Fibroblast of skin of right biceps (primary cell): ENCODE results near the gene ADAM17.

Experiments used
- DNase-seq: peaks from one replicate; pipeline ENCODE4 v3.0.0-alpha.2; 2013

Gene ADAM17

DNA sequence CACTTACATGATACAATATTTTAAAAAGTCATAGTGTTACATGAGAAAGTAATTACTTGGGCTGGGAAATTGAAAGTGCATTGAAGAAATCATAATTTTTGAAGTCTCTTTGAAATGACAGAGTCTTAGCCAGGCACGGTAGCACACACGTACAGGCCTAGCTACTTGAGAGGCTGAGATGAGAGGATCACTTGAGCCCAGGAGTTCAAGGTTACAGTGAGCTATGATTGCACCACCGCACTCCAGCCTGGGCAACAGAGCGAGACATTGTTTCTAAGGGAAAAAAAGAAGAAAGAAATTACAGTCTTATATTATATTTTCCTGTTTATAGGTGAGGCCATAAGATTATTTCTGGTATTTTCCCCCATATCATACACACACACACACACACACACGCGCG, 90.5 kb downstream of the ADAM17 start:
- DNase-seq = no peak

DNA sequence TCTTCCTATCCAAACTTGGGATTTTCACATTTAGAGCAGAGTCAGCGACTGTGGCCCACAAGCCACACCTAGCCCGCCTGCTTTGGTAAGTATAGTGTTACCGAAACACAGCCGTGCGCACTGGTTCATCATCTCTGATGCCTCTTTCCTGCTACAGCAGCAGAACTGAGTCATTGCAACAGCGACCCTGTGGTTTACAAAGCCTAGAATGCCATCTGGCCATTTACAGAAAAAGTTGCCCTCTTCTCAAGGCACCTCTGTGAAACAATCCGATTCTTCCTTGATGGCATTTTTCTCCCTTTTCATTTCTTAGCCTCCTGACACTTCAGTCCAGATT, 92.0 kb downstream of the ADAM17 start:
- peak; percentile 11 for DNase-seq

DNA sequence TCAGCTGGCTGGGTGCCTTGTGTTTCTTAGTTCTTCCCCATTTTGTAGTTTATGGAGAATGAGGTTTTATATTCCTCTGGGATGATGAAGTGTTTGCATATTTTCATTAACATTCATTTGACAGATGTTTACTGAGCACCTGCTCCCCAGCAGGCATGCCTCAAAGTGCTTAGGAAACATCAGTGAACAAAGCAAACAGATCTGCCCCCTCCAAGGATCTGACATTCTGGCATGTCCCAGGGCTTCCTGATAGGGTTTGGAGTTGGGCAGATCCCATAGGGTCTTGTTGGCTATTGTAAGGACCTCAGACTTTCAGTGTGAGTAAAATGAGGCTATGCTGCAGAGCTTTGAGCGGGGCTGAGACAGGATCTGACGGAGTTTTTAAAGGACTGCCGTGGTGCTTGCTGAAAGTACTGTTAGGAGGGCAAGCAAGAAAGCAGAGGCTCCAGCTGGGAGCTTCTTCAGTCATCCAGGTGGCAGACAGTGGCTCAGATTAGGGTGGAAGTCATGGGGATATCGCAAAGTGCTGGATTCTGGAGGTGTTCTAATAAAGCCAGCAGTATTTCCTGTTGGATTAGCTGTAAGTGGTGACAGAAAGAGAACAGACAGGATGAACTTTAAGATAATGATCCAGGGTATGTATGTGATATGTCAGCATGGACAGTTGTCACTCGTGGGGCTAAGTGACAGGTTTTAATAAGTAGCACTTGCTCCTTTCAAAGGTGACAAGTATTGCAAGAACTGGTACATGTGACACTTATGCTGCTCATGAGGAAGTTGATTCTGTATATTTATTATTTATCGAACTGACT, 92.5 kb downstream of the ADAM17 start:
- DNase-seq = no peak

DNA sequence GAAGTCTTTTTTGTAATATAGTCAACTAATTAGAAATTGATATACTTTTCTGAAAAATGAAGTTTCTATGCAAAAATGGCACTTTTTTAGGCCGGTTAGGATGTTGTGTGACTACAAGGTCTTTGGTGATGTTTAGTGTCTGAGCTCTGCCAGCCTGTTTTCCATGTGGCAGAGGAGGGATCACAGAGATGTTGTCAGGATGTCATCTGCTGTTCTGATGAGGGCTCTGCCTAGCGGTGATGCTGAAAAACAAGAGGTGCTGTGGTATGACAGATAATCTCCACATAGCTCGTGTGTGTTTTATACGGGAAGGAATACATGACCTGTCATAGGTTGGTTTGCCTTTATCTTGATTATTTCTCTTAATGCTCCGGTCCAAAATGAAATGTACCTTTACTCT, 93.3 kb downstream of the ADAM17 start:
- no peak for DNase-seq

DNA sequence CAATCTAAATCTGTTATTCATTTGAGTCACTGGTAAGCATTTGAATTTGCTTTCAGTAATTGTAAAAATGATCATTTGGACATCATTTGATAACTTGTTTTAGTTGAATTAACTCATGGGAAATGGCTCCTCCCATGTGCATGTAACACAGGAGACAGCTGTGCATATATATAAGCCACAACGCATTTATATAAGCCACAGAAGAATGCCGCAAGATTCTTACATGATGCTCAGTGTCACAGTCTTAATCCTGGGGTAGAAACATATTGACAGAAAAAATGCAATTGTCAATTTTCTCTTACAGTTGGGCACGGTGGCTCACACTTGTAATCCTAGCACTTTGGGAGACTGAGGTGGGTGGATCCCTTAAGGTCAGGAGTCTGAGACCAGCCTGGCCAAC, 94.6 kb downstream of the ADAM17 start:
- DNase-seq = peak; percentile 17

DNA sequence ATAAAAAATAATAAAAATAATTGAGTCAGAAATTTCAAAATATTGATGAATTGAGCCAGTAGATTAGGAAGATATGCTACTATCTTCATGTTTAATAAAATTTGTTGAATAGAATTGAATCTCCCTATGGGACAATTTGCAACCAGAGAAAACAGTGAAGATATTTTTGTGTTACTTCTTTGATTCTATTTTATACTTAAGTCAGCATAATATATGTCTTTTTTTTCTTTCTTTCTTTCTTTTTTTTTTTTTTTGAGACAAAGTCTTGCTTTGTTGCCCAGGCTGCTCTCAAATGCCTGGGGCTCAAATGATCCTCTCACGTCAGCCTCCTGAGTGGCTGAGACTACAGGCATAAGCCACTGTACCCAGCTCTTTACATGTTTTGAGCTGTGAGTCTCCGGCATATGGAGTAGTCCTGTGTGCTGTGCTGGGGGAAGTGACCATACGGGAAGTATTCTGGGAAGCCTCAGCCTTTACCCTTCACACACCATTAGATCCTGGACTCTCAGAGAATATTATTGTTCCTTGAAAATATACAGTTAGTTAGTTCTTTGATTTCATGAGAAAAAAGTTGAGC, 95.1 kb downstream of the ADAM17 start:
- DNase-seq = no peak

DNA sequence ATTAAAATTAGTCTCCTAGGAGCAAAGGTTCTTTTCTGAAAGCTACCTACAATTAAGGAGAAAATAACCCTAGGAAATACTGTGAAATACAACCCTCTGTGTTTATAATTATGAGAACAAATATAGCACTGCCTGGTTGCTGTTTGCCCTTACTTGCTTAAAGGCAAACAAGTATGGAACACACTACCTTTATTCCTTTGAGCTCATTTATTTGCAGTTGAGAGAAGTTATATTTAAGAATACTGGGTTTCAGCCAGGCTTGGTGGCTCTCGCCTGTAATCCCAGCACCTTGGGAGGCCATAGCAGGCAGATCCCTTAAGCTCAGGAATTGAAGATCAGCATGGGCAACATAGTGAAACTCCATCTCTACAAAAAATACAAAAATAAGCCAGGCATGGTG, 104.4 kb downstream of the ADAM17 start:
- DNase-seq = no peak

DNA sequence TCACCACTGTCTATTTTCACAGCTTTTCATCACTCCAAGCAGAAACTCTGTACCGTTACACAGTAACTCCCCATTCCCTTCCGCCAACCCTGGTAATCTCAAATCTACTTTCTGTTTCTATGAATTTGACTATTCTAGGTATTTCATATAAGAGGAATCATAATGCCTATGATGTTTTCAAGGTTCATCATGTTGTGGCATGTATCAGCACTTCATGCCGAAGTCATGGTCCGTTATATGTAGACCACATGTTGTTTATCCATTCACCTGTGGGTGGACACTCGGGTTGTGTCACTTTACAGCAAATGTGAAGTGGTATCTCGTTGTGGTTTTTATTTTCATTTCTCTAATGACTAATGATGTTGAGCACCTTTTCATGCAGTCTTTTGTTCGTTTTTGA, 110.5 kb downstream of the ADAM17 start:
- DNase-seq = no peak

DNA sequence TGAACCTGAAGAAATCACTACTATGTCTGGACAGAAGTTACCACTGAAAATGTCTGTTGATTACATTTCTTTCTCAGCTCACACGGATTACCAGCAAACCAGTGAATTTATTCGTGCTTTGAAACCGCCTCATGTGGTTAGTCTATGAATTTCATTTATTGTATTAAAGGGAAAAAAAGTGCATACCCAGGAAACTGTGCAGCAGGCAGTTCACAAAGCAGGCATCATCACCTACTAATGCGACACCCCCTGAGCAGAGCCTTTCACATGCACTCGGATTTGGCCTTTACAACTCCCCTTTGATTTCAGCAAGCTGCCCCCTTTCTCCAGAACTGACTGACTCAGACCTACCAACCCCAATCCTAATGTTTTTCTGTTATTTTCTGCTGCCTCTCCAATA, 112.1 kb downstream of the ADAM17 start:
- DNase-seq = no peak

DNA sequence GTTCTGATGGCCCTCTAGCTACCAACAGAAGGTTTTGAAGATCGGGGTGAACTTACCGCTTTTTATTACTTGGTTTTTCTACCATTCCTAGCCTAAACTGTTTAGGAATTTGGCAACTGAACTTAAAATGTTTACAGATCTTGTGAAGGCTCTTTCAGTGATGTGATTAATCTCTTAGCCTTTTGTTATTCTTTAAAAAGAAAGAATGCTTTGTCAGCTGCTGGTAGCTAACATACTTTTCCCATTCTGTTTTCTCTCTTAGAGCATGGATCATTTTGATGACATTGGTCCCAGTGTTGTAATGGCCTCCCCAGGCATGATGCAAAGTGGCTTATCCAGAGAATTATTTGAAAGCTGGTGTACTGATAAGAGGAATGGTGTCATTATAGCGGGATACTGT, 114.1 kb downstream of the ADAM17 start:
- no peak for DNase-seq

DNA sequence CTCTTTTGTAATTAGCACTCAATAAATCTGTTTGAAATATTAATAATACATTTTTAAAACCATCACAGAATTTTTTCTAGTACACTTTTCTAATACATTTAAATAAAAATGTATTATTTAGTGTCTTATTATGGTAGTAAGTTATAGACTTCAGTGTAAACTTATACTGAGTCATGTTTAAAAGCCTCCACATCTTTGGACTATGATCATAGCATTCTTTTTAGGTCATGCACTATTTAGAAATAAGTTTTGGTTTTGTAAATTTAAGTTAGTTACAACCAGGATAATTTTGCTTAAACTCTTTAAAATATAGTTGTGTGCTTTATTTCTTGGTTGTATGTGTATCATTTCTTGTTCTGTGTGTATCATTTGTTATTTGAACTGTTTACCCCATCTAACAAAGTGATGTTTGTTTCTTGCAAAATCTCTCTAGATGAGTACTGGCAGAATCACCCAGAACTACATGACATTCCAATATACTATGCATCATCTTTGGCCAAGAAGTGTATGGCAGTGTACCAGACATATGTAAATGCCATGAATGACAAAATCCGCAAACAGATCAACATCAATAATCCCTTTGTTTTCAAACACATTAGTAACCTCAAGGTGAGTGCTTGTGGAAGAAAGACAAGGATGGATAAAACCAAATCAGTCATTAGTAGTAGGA, 115.4 kb downstream of the ADAM17 start:
- peak; percentile 62 for DNase-seq

DNA sequence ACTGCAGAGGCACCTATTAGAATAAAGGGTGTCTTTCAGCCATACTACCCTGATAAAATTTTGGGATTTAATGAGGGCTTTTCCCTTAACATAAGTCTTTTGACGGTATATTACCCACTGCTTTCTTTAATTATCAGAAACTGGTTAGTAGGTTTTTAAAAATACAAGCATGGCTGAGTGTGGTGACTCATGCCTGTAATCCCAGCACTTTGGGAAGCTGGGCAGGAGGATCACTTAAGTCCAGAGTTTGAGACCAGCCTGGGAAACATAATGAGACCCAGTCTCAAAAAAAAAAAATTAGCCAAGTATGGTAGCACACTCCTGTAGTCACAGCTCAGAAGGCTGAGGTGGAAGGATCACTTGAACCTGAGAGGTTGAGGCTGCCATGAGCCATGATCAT, 116.1 kb downstream of the ADAM17 start:
- peak; percentile 36 for DNase-seq
